ENCODE measurements around the gene FOXC1.

The FOXC1 gene

DNA sequence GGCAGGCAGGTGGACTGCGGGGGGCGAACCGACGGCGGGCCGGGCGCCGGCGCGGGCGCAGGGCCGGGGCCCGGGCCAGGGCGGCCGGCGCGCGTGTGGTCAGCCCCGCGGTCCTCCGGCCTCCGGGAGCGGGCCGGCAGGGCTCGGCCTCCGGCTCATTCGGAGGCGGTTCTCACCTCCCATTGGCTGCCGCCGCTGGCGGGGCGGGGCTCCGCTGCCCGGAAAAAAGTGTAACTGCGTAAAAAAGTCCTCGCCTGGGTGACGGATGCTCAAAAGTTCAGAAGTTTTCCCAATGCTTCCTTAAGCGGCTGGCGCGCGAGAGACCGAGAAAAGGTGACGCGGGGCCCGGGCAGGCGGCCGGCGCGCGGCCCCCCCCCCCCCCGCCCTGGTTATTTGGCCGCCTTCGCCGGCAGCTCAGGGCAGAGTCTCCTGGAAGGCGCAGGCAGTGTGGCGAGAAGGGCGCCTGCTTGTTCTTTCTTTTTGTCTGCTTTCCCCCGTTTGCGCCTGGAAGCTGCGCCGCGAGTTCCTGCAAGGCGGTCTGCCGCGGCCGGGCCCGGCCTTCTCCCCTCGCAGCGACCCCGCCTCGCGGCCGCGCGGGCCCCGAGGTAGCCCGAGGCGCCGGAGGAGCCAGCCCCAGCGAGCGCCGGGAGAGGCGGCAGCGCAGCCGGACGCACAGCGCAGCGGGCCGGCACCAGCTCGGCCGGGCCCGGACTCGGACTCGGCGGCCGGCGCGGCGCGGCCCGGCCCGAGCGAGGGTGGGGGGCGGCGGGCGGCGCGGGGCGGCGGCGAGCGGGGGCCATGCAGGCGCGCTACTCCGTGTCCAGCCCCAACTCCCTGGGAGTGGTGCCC is at the start of gene FOXC1:
Gene FOXC1 (plus strand): TSS at position 268 of the 849 bp plus-strand sequence. CDS start 531 bp downstream, at position 799.
- DNase-seq (ENCODE audit: low read depth), result peak; percentile 92

DNA sequence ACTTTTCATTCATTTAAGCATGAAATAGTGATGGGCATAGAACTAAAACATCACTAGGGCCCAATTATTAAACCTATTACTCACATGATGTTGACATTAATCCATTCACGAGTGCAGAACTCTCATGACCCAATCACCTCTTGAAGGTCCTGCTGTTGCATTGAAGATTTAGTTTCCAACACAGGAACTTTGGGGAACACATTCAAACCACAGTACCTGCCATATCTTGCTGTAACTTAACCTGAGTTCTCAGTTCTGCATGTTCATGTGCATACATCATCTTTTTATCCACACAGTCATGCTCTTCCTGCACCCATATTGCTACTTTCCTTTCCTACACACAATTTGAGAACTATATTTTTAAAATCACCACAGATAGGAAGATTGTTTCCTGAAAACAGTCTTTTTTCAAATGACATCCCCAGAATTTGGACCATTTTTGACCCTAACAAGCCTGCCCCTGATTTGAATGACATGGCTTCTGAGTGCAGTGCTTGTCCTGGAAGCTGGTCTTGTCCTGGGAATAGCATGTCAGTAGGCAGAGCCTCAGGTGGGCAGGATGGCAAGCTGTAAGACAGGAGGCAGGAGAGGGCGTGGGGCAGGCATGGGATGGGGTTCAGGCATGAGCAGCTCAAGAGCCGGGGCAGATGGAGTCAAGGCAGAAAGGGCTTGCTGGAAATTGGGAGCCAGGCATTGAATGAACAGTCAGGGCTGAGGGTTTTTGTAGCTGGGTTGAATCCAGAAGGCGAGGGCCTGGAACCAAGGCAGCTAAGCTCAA is 49.2 kb upstream of the FOXC1 start:
- DNase-seq (ENCODE audit: low read depth), result no peak

DNA sequence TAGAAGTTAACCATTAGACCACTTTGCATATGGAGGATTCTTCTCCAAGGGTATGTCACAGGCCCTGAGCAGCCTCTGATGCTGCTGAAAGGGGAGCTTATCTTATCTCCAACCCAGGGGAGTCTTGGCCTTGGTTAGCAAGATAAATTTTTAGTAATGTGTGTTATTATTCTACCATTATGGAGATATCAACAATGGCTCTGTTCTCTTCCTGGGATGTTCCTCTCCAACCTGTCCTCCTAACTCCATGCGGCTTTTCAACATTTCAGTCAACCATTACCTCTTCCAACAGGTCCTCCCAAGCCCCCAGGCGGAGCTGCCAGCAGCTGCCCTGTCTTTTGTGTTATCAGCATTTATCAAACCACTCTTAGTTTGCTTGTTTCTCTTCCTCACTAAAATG is 48.4 kb upstream of the FOXC1 start:
- DNase-seq (ENCODE audit: low read depth), result no peak

DNA sequence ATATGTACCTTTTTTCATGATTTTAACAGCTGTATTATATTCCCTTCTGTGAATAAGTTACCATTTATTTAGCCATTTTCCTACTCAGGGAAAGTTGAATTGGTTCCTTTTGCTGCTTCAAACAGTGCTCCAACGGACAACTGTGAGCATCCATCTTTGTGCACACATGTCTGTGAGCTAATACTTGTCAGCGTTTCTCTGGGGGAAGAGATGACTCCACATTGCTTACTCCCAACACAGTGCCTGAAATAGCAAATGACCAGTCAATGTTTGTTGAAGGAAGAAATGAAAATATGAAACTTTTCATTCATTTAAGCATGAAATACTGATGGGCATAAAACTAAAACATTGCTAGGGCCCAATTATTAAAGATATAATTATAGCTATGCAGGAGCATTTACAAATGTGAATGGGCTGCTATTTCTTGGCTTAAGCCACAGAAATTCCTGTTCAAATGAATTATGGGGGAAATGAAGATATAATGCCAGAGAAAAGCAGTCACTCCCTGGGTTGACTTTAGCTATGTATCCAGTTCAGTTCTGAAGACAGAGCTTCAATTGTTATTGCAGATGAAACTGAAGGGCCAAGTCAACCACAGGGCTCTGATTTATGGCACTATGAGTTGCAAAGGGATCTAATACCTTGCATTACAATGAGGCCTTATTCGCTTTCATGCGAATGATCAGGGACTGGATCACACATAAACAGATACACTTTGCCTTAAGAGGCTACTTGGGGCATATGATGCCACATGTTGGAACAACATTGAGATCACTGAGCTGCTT is 47.4 kb upstream of the FOXC1 start:
- DNase-seq (ENCODE audit: low read depth), result no peak

- no peak for DNase-seq (ENCODE audit: low read depth)
Measured at GRCh38 chr6:1569377-1569776, 40.3 kb upstream of the FOXC1 start.

GRCh38 chr6:1570848-1571247 is 38.9 kb upstream of the FOXC1 start:
- no peak for DNase-seq (ENCODE audit: low read depth)

- DNase-seq (ENCODE audit: low read depth), result peak; percentile 75
Measured at GRCh38 chr6:1572892-1573291, 36.8 kb upstream of the FOXC1 start.

- DNase-seq (ENCODE audit: low read depth), result peak; percentile 18
Measured at GRCh38 chr6:1574083-1574761, 35.5 kb upstream of the FOXC1 start.

GRCh38 chr6:1574890-1575209 is 34.9 kb upstream of the FOXC1 start:
- no peak for DNase-seq (ENCODE audit: low read depth)

DNA sequence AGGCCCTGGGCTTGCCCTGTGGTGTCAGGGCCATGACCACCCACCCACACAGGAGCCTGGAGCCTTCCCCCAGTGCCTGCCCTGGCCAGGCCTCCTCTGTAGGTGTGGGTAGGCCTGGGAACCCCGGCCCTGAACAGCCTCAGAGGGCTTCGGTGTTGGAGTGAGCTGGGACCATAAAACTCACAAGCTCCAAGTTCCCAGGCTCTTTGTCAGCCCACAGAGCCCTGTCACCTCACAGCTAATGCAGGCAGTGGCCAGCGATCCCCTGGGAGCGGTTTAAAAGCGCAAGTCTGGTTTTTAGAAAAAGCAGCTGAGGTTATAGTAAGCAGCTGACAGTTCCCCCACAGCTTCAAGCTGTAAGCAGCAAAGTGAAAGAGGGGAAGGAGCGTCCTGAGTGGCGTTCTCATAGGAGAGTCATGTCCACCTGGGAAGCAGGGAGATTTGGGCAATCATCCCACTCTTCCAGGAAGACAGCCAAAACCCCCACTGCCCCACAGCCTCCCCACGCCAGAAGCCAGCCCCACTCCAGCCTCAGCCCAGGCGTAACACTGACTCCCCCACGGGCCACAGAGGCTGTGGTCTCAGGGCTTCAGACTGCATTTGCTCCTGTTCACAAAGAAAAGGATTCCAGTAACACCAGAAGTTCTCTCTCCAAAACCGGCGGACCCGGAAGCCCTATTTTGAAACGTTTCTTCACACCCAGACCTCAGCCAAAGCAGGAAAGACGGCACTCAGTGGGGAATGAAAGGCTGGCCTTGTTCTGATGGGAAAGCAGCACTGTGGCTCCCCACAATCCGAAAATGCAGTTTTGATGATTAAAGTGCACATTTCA is 34.3 kb upstream of the FOXC1 start:
- no peak for DNase-seq (ENCODE audit: low read depth)

DNA sequence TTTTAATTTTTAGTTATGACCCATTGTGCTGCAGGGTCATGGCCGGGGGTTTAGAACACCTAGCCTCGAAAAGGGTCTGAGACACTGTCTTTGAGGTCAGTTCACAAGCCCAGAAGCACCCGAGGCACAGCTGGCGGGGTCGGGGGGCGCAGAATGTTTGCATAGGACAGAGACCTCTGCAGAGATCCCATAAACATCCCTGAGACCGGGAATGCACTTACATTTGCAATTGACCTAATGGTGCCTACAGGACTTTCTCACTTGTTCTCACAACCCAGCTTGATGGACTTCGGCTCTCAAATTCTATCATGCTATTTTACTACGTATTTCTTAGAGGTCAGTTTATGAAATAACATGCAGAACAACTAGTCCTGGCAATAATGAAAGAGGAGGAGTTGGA is 33.5 kb upstream of the FOXC1 start:
- DNase-seq (ENCODE audit: low read depth), result no peak

DNA sequence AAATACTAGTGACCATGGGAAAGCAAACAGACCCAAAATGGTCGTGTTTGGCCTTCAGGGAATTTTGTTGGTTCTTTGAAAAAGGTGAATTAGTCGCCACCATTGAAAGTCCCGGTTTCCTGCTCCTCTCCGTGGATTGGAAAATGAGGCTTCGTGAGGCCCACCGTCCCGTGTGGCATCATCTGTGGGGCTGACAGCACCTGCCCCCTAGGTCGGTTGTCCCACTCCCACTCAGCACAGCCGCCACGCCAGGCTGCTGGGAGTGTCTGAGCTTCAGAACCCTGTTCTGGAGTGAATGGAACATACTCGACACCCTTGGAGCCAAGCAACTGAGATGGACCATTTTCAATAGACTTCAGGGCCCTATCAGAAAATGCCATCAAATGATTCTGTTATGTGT is 33.0 kb upstream of the FOXC1 start:
- no peak for DNase-seq (ENCODE audit: low read depth)

DNA sequence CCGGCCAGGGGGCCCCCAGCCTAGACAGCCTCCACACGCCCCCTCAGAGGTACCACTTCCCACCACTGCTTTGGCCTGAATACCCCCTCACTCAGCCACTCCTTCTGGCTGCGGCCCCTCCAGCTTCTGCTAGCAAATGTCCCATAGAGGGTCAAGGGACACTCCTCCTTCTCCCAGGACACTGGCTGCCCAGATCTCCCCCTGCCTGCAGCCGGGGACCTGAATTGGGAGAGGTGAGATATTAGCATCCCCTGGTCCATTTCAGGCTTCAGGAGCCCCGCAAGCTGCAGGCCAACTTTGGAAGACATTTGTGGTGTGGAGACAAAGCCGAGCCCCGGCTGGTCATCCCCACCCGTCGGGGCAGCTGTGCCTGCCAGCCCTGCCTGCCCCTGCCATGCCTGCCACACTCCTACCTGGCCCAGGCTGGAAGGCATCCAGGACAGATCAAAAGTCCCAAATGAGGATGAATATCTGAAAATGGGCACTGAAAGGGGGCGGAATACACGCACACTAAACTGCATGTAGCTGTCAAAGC is 32.5 kb upstream of the FOXC1 start:
- DNase-seq (ENCODE audit: low read depth), result no peak

GRCh38 chr6:1577896-1578745 is 31.6 kb upstream of the FOXC1 start:
- no peak for DNase-seq (ENCODE audit: low read depth)

DNA sequence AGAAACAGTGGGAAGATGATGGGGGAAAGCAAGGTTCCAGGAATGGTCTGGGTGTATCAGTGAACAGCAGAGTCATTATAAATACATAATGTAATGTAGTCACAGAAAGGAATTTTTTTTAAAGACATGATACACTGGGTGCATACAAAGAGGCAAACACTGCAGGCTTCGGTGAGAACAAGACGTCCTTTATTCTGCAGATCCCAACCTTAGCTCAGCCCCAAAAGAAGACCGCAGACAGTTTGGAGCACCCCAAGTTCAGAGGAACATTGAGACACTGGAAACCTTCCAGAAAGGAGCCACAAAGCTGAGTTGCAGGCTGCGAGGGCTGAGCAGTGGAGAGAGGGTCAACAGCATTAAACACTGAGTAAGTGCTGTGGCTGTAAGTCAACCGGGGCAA is 30.6 kb upstream of the FOXC1 start:
- DNase-seq (ENCODE audit: low read depth), result no peak

DNA sequence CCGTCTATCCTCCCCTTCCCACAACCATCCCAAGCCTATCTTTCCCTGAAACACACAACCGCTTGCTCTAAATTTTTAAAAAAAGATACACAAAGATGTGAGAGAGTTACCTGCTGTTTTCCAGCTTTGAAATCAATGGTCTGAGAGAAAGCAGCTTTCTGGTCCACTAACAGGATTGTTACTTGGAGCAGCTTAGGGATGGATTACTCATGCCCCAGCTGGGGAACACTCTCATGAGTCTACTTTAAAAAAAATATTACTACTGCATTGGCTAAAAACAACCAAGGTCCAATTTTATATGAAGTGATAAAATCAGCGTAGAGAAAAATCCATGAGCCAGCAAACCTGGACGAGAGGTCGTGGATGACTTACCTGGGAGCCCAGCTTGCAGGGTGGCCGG is 29.6 kb upstream of the FOXC1 start:
- DNase-seq (ENCODE audit: low read depth), result no peak

GRCh38 chr6:1580585-1580984 is 29.1 kb upstream of the FOXC1 start:
- DNase-seq (ENCODE audit: low read depth), result no peak

DNA sequence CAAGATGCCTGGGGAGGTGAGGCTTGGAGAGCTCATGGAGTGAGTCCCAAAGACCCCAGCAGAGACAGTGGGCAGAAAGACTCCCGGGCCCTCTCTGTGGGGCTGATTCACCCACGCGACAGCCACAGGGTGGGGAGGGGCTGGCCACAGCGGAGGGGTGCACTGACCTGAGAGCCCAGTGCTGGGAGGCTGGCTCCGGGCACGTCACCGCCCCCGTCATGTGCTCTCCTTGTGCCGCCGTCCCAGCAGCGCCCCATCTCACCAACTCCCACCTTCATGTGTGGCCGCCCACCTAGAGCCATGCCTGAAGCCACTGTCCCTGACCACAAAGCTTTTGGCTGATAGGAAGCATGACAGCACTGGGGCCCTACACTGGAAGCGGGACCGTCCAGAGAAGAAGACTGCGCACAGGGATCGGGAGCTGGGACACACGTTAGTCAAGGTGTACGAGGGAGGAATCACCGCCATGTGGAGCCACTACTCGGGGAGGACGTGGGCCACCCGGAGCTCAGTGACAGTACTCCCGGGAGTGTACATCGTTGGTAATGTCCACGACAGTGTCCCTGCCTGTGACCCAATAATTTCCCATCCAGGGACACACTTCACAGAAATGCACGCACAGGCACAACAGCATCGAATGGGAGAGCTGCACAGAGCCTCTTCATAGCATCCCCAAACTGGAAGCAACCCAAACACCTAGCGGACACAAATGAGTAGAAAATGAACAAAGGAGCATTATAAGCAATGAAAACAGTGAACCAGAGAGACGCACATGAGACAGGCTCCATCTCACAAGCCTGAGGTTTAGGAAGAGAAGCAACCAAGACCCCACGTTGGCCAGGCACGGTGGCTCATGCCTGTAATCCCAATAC is 28.4 kb upstream of the FOXC1 start:
- DNase-seq (ENCODE audit: low read depth), result no peak

DNA sequence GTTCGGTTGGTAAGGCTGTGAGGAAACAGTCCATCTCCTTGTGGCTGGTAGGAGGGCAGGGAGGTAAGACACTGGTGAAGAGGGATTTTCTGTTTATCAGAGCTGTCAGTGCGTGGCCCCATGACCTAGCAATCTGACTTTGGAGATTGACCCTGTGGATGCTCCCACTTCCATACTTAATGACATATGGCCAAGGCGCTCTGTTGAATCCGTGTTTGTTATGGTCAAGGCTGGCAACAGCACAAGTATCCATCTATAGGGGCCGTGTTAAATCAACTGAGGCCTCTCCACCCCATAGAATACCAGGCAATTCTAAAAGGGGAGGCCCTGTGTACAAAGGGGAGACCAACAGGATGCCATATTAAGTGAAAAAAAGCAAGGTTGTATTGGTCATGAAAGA is 25.6 kb upstream of the FOXC1 start:
- no peak for DNase-seq (ENCODE audit: low read depth)

Data from fibroblast of gingiva (primary cell).